ENCODE measurements around the gene PCDHGB4.
"Not testable (repeated sequence)": the region's sequence is repeated elsewhere in the genome, so short reads cannot be mapped to it uniquely, and the experiment has no call there.

PCDHGB4 gene

DNA sequence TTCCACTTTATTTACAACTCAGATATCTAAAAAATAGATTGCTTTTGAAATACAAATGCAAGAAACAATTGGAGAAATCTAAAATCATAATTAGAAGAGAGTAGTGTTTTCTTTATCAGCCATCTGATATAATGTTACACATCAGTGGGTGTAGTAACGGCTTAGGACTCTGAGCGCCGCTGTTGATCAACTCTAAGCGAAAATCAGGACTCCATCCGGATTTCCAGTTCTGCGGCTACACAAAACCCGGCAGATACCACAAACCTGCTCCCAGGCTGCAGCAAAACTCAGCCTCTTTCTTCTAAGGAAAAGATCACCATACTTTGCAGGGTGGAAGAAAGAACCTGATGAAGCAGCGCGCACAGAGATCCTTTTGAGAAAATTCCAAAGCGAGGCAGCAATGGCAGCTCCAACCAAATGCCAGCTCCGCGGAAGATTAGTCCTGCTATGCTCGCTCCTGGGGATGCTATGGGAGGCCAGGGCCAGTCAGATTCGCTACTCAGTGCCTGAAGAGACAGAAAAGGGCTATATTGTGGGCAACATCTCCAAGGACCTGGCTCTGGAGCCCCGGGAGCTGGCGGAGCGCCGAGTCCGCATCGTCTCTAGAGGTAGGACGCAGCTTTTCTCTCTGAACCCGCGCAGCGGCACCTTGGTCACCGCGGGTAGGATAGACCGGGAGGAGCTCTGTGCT, 15.2 kb downstream of the PCDHGB4 start, which contains the start of gene PCDHGA9:
TSS of gene PCDHGA9 (plus strand) at position 226 of the 691 bp plus-strand sequence. CDS start at position 401, 175 bp downstream.
- DNase-seq = no peak

DNA sequence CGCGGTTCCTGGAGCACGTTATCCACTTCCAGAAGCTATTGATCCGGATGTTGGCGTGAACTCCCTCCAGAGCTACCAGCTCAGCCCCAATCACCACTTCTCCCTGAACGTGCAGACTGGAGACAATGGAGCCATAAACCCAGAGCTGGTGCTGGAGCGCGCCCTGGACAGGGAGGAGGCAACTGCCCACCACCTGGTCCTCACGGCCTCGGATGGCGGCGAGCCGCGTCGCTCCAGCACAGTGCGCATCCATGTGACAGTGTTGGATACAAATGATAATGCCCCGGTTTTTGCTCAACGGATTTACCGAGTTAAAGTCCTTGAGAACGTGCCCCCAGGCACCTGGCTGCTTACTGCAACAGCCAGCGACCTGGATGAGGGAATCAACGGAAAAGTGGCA, 15.9 kb downstream of the PCDHGB4 start:
- no peak for DNase-seq

DNA sequence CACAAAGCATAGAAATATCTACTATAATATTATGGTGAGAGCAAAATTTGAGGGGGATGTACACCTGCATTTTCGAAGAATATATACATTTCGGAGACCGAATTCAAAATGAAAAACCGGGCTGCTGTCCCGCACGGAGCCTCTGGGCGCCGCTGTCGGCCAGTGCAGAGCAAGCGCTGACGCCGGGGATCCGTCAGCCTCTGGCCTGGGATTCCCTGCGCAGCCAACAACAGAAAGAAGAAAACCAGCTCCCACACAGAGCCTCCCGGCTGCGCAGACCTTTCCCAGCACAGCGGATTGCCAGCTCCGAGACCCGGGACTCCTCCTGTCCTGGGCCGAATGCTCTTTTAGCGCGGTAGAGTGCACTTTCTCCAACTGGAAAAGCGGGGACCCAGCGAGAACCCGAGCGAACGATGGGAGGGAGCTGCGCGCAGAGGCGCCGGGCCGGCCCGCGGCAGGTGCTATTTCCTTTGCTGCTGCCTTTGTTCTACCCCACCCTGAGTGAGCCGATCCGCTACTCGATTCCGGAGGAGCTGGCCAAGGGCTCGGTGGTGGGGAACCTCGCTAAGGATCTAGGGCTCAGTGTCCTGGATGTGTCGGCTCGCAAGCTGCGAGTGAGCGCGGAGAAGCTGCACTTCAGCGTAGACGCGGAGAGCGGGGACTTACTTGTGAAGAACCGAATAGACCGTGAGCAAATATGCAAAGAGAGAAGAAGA, 20.4 kb downstream of the PCDHGB4 start, which contains the start of gene PCDHGB6:
TSS of gene PCDHGB6 (plus strand) at position 232 of the 716 bp plus-strand sequence. CDS start at position 414, 182 bp downstream.
- not testable (repeated sequence) for DNase-seq

DNA sequence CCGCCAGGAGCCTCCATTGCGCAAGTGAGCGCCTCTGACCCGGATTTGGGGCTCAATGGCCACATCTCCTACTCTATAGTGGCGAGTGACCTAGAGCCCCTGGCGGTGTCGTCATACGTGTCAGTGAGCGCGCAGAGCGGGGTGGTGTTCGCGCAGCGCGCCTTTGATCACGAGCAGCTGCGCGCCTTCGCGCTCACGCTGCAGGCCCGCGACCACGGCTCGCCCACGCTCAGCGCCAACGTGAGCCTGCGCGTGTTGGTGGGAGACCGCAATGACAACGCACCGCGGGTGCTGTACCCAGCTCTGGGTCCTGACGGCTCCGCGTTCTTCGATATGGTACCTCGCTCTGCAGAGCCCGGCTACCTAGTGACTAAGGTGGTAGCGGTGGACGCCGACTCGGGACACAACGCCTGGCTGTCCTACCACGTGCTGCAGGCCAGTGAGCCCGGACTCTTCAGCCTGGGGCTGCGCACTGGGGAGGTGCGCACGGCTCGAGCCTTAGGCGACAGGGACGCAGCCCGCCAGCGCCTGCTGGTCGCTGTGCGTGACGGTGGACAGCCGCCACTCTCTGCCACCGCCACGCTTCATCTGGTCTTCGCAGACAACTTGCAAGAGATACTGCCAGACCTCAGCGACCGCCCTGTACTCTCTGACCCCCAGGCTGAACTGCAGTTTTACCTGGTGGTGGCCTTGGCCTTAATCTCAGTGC, 22.3 kb downstream of the PCDHGB4 start:
- DNase-seq = no peak

DNA sequence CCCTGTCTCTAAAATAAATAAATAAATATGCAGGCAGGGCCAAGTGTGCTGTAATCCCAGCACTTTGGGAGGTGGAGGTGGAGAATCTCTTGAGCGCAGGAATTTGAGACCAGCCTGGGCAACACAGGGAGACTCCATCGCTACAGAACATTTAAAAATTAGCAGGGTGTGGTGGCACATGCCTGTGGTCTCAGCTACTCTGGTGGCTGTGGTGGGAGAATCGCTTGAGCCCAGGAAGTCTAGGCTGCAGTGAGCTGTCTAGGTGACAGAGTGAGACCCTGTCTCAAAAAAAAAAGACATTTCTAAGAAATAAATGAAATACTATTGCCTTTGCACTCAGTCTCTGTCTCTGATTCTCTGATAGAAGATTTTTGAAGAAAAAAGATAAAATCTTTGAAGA, 24.1 kb downstream of the PCDHGB4 start:
- DNase-seq = no peak

DNA sequence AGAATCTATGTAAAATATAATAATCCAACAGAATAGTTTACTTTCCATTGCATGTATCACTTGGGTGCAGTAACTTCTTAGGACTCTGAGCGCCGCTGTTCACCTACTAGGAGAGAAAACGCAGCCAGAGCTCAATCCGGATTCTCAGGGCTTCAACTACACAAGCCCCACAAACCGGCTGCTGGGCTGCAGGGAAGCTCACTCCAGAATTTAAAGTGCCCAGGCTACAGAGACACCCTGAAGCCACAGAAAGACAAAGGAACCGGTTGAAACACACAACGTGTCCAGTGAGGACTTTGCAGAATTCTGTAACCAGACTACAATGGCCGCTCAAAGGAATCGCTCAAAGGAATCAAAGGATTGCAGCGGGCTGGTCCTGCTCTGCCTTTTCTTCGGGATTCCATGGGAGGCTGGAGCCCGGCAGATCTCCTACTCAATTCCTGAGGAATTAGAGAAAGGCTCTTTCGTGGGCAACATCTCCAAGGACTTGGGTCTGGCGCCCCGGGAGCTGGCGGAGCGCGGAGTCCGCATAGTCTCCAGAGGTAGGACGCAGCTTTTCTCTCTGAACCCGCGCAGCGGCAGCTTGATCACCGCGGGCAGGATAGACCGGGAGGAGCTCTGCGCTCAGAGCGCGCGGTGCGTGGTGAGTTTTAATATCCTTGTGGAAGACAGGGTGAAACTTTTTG, 25.5 kb downstream of the PCDHGB4 start, which contains the start of gene PCDHGA10:
TSS of gene PCDHGA10 (plus strand) at position 134 of the 686 bp plus-strand sequence. CDS start at position 323, 189 bp downstream.
- no peak for DNase-seq

DNA sequence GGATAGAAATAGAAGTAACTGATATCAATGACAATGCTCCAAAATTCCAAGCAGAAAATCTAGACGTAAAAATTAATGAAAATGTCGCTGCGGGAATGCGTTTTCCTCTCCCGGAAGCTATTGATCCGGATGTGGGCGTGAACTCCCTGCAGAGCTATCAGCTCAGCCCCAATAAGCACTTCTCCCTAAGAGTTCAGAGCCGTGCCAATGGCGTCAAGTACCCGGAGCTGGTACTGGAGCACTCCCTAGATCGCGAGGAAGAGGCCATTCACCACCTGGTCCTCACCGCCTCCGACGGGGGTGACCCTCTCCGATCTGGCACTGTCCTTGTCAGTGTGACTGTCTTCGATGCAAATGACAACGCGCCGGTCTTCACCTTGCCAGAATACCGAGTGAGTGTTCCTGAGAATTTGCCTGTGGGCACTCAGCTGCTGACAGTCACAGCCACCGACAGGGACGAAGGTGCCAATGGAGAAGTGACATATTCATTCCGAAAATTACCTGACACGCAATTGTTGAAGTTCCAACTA, 26.1 kb downstream of the PCDHGB4 start:
- DNase-seq = no peak

DNA sequence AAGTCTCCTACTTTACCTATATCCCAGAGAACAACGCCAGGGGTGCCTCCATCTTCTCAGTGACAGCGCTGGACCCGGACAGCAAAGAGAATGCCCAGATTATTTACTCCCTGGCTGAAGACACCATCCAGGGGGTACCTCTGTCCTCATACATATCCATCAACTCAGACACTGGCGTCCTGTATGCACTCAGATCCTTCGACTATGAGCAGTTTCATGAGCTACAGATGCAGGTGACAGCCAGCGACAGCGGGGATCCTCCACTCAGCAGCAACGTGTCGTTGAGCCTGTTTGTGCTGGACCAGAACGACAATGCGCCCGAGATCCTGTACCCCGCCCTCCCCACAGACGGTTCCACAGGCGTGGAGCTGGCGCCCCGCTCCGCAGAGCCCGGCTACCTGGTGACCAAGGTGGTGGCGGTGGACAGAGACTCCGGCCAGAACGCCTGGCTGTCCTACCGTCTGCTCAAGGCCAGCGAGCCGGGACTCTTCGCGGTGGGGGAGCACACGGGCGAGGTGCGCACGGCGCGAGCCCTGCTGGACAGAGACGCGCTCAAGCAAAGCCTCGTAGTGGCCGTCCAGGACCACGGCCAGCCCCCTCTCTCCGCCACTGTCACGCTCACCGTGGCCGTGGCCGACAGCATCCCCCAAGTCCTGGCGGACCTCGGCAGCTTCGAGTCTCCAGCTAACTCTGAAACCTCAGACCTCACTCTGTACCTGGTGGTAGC, 27.2 kb downstream of the PCDHGB4 start:
- not testable (repeated sequence) for DNase-seq

DNA sequence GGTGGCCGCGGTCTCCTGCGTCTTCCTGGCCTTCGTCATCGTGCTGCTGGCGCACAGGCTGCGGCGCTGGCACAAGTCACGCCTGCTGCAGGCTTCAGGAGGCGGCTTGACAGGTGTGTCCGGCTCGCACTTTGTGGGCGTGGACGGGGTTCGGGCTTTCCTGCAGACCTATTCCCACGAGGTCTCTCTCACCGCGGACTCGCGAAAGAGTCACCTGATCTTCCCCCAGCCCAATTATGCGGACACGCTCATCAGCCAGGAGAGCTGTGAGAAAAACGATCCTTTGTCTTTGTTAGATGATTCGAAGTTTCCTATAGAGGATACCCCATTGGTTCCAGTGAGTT, 27.7 kb downstream of the PCDHGB4 start:
- not testable (repeated sequence) for DNase-seq

DNA sequence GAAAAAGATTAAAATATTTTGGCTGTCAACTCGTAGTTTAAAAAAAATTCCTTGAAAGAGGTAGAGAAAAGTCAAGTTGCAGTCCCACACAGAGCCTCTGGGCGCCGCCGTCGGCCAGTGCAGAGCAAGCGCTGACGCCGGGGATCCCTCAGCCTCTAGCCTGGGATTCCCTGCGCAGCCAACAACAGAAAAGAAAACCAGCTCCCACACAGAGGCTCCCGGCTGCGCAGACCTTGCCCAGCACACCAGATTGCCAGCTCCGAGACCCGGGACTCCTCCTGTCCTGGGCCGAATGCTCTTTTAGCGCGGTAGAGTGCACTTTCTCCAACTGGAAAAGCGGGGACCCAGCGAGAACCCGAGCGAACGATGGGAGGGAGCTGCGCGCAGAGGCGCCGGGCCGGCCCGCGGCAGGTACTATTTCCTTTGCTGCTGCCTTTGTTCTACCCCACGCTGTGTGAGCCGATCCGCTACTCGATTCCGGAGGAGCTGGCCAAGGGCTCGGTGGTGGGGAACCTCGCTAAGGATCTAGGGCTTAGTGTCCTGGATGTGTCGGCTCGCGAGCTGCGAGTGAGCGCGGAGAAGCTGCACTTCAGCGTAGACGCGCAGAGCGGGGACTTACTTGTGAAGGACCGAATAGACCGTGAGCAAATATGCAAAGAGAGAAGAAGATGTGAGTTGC, 30.1 kb downstream of the PCDHGB4 start, which contains the start of gene PCDHGB7:
TSS of gene PCDHGB7 (plus strand) at position 184 of the 679 bp plus-strand sequence. CDS start at position 367, 183 bp downstream.
- peak; percentile 64 for DNase-seq

DNA sequence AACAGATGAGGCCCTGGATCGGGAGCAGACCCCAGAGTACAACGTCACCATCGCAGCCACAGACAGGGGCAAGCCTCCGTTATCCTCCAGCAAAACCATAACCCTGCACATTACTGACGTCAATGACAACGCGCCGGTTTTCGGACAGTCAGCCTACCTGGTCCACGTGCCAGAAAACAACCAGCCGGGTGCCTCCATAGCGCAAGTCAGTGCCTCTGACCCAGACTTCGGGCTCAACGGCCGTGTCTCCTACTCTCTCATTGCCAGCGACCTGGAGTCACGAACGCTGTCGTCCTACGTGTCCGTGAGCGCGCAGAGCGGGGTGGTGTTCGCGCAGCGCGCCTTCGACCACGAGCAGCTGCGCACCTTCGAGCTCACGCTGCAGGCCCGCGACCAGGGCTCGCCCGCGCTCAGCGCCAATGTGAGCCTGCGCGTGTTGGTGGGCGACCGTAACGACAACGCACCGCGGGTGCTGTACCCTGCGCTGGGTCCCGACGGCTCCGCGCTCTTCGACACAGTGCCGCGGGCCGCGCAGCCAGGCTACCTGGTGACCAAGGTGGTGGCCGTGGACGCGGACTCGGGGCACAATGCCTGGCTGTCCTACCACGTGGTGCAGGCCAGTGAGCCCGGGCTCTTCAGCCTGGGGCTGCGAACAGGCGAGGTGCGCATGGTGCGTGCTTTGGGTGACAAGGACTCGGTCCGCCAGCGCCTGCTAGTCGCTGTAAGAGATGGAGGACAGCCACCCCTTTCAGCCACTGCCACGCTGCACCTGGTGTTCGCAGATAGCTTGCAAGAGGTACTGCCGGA, 31.8 kb downstream of the PCDHGB4 start:
- DNase-seq = no peak

DNA sequence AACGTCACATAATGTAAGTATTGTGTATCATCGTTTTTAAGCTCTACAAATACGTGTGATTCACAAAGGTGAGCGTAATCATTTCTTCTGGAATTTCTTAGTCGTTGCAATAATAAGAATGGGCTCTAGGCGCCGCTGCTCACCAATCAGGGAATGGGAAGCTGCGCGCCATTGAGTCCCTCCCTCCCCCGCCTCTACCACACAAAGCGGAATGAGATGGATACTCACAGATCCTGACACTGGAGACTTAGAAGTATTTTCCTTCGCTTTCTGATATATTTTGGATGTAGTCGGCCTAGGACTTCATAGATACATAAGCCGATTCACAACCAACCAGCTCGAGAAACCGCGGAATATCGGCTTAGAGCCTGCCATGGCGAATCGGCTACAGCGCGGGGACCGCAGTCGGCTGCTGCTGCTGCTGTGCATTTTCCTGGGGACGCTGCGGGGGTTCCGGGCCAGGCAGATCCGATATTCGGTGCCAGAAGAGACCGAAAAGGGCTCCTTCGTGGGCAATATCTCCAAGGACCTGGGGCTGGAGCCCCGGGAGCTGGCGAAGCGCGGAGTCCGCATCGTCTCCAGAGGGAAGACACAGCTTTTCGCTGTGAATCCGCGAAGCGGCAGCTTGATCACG, 33.5 kb downstream of the PCDHGB4 start, which contains the start of gene PCDHGA11:
TSS of gene PCDHGA11 (plus strand) at position 197 of the 634 bp plus-strand sequence. CDS start at position 374, 177 bp downstream.
- DNase-seq = no peak

DNA sequence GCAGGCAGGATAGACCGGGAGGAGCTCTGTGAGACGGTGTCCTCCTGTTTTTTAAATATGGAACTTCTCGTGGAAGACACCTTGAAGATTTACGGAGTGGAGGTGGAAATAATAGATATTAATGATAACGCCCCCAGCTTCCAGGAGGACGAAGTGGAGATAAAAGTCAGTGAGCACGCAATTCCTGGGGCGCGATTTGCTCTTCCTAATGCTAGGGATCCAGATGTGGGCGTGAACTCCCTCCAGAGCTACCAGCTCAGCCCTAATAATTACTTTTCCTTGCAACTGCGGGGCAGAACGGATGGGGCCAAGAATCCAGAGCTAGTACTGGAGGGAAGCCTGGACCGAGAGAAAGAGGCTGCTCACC, 34.0 kb downstream of the PCDHGB4 start:
- no peak for DNase-seq

DNA sequence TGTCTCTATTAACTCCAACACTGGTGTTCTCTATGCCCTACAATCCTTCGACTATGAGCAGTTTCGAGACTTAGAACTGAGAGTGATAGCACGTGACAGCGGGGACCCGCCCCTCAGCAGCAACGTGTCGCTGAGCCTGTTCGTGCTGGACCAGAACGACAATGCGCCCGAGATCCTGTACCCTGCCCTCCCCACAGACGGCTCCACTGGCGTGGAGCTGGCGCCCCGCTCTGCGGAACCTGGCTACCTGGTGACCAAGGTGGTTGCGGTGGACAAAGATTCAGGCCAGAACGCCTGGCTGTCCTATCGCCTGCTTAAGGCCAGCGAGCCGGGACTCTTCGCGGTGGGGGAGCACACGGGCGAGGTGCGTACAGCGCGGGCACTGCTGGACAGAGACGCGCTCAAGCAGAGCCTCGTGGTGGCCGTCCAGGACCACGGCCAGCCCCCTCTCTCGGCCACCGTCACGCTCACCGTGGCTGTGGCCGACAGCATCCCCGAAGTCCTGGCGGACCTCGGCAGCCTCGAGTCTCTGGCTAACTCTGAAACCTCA, 35.3 kb downstream of the PCDHGB4 start:
- DNase-seq = no peak

DNA sequence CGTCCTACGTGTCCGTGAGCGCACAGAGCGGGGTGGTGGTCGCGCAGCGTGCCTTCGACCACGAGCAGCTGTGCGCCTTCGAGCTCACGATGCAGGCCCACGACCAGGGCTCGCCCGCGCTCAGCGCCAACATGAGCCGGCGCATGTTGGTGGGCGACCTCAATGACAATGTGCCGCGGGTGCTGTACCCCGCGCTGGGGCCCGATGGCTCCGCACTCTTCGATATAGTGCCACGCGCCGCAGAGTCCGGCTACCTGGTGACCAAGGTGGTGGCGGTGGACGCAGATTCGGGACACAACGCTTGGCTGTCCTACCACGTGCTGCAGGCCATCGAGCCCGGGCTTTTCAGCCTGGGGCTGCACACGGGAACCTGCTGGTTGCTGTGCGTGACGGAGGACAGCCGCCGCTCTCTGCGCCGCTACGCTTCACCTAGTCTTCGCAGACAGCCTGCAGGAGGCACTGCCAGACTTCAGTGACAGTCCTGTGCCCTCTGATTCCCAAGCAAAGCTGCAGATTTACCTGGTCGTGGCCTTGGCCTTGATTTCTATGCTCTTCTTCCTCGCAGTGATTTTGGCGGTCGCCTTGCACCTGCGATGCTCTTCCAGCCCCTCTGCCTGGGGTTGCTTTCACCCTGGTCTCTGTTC, 40.4 kb downstream of the PCDHGB4 start:
- DNase-seq = no peak

DNA sequence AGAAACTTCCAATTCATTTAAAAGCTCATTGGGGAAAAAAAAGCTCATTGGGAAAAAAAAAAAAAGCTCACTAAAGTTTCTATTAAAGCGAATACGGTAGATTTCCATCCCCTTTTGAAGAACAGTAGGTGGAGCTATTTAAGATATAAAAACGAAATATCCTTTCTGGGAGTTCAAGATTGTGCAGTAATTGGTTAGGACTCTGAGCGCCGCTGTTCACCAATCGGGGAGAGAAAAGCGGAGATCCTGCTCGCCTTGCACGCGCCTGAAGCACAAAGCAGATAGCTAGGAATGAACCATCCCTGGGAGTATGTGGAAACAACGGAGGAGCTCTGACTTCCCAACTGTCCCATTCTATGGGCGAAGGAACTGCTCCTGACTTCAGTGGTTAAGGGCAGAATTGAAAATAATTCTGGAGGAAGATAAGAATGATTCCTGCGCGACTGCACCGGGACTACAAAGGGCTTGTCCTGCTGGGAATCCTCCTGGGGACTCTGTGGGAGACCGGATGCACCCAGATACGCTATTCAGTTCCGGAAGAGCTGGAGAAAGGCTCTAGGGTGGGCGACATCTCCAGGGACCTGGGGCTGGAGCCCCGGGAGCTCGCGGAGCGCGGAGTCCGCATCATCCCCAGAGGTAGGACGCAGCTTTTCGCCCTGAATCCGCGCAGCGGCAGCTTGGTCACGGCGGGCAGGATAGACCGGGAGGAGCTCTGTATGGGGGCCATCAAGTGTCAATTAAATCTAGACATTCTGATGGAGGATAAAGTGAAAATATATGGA, 43.0 kb downstream of the PCDHGB4 start, which contains the start of gene PCDHGA12:
TSS of gene PCDHGA12 (plus strand) at position 176 of the 782 bp plus-strand sequence. CDS start at position 429, 253 bp downstream.
- DNase-seq = no peak

DNA sequence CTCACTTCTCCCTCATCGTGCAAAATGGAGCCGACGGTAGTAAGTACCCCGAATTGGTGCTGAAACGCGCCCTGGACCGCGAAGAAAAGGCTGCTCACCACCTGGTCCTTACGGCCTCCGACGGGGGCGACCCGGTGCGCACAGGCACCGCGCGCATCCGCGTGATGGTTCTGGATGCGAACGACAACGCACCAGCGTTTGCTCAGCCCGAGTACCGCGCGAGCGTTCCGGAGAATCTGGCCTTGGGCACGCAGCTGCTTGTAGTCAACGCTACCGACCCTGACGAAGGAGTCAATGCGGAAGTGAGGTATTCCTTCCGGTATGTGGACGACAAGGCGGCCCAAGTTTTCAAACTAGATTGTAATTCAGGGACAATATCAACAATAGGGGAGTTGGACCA, 43.8 kb downstream of the PCDHGB4 start:
- no peak for DNase-seq

DNA sequence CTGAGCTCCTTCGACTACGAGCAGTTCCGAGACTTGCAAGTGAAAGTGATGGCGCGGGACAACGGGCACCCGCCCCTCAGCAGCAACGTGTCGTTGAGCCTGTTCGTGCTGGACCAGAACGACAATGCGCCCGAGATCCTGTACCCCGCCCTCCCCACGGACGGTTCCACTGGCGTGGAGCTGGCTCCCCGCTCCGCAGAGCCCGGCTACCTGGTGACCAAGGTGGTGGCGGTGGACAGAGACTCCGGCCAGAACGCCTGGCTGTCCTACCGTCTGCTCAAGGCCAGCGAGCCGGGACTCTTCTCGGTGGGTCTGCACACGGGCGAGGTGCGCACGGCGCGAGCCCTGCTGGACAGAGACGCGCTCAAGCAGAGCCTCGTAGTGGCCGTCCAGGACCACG, 44.8 kb downstream of the PCDHGB4 start:
- not testable (repeated sequence) for DNase-seq

Measured in NCI-H1105 (cell line).